HG02610 (cell line): ENCODE data around the gene LYPD5.
"Not testable (repeated sequence)": the region's sequence is repeated elsewhere in the genome, so short reads cannot be mapped to it uniquely, and the experiment has no call there.

ENCODE experiments used
- ATAC-seq: cut with Tn5 transposase; IDR thresholded peaks from one replicate; pipeline ENCODE4 v1.9.1; 2021; ENCODE audit warnings: mild to moderate bottlenecking, moderate library complexity; ENCODE audit not compliant: unreplicated experiment

The LYPD5 gene

DNA sequence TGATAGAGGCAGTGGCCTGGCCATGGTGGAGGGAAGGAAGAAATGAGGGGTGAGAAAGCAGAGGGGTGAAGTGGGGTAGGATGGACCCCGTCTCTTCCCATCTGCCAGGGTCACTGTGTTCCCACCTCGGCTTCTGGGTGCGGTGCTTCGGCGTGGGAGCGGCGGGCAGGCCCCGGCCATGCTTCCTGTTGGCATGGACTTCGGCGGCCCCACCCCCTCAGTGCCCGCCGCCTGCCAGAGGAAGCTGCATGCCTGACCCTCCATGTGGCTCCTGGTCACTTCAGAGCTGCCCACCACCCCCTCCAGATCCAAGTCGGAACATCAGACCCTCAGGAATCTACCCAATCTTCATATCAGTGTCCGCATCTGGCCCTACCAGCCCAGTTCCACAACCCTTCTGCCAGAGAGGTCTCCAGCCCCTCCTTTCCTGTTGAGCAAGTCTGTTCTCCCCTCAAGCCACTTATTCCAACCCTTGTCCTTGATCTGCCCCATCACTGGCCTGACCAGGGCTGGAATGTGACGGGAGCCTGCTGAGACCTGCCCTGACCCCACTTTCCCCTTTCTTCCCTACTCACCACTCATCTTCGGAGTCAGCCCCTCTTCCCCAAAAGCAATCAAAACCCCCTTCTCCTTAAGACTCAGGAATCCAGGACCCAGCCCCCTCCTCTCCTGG is 23.0 kb downstream of the LYPD5 start:
- ATAC-seq: no peak

DNA sequence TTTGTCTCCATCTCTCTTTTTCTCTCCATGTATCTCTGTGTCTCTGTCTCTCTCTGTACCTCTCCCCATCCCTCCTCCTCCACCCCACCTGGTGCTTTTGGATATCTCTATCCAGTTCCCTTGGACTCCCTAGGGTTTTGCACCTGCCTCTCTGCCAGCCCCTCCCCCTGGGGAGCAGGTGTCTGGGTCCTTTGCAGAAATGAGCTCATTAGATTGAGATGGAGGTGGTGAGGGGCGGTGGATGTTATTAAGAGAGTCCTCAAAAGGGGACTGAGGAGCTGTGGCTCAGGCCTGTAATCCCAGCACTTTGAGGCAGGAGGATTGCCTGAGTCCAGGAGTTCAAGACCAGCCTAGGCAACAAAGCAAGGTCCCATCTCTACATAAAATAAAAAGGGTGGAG is 23.6 kb downstream of the LYPD5 start:
- ATAC-seq: no peak

DNA sequence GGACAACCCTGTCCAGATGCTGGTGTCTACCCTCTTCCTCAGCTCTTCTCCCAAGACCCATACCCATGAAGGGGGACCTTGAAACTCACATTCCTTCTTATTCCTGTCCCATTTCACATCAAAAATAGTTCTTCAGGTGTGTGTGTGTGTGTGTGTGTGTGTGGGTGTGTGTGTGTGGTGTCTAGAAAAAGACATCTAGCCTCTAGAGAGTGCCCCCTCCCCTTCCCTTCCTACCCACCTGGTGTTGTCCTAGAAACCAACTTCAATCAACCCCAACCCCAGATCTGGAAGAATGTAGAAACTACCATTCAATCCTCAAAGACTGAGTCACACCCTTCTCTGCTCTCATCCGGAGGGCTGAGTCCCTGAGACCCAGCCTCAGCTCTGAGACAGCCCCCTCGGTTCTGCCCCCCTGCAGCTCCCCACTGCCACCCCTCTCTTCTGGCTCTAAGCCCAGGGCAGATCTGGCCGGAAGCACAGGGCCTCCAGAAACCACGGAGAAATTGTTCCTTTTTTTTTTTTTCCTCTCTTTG is 25.0 kb downstream of the LYPD5 start:
- ATAC-seq: no peak

DNA sequence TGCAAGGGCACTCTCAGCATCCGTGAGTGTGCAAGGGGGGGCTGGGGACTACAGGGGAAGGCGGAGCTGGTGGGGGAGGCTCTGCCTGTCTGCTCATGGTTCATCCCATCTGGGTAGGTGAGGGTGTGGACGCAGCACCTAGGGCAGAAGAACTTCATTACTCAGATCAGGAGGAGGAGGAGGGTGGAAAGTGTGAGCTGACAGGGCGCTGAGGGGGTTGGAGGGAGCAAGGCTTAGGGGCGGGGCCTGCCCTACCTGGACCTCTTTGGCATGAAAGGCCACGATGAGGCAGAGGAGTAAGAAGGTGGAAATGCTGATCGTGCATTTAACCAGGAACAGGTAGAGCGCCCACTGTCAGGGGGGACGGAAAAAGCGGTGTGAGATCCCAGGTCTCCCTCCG is 26.0 kb downstream of the LYPD5 start:
- no peak for ATAC-seq

DNA sequence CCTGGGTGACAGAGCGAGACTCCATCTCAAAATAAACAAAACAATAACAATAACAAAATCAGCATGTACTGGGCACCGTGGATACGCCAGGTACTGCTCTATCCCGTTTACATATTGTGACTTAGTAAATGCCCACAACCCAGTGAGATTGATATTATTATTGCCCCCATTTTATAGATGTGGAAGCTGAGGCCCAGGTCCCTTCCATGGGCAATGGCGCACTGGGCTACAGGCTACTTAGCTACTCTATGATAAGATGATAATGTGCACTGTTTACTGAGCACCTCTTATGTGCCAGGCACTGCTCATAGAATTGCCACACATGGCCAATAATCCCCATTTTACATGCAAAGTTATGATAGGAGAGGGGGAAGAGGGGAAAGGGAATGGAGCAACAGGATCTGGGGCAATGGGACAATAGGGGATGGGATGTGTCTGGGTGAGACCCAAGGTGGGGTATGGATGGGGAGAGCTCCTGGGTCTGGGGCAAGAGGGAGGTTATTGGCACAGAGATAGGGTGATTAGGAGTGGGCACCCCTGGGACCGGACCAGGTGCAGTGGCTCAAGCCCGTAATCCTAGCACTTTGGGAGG is 26.9 kb downstream of the LYPD5 start:
- ATAC-seq: no peak

DNA sequence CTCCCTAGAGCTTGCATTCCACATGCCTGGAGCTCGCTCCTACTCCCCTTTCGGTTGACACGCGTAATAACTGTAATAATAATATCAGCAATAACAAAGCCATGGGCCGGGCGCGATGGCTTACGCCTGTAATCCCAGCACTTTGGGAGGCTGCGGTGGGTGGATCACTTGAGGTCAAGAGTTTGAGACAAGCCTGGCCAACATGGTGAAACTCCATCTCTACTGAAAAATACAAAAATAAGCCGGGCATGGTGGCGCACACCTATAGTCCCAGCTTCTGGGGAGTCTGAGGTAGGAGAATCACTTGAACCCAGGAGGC is 27.3 kb downstream of the LYPD5 start:
- ATAC-seq: not testable (repeated sequence)

DNA sequence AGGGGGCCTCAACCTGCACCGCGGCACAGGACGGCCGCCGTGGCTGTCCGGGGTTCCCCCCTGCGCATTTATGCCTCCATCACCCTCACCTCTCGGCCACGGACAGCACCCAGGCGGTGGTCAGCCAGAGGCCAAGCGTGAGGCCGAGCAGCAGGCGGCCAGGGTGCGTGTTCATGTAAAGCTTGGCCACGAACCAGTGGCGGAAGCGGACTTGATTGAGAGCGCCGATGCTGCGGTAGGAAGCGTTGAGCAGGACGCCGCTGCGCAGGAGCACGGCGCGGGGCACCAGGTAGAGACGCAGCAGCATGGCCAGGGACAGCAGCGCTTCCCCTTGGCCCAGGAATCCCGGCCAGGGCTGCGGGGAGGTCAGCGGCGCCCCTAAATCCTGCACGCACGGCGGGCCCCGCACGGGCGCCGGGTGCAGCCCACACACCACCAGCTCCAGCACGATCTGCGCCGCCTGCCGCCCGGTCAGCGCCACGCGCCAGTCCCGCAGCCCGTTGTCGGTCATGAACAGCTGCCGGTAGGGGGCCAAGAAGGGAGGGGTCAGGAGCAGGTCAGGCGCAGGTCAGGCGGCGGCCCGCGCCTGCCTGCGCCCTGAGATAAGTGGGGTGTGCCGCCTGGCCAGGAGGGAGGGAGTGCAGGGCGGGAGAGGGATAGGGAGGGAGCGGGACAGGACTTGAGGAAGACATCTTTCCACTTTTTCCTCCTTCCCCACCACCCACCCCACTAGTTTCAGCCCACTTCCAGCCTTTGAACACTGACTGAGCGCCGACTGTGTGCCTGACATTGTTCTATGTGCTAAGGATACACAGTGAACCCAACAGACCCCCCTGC is 27.9 kb downstream of the LYPD5 start:
- ATAC-seq: no peak

DNA sequence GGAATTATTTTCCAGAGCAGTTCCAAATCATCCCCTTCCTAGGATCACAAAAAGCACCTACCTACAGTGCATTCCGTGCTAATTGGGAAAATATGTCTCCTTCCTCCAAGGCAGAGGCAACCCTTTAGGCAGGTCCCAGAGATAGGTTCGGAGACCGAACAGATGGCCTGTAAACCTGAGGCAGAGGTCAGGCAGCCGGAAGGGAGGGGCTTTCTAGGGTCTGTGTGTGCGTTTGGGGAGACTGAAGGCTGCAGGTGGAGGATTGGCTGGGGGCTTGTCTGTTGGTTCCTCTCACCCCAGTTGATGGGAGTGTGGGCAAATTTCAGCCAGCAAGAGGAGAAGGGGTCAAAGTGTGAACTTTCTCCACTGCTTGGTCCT is 28.5 kb downstream of the LYPD5 start:
- no peak for ATAC-seq

DNA sequence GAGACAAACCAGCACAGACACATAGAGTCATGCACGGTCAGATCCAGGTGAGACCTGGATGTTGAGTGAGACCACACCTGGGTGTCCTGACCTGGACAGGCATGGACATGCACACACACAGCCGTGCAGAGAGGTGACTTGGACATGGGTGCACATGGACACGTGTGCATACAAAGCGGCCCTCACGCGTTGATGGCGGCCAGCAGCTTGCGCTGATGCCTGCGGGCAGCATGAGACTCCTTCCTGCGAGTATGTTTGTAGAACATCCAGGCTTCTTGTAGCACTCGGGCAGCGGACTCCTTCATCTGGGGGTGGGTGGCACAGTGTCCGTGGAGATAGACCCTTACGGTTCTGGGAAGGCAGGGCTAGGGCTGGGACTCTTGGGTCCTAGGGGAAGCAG is 33.0 kb downstream of the LYPD5 start:
- ATAC-seq: no peak

DNA sequence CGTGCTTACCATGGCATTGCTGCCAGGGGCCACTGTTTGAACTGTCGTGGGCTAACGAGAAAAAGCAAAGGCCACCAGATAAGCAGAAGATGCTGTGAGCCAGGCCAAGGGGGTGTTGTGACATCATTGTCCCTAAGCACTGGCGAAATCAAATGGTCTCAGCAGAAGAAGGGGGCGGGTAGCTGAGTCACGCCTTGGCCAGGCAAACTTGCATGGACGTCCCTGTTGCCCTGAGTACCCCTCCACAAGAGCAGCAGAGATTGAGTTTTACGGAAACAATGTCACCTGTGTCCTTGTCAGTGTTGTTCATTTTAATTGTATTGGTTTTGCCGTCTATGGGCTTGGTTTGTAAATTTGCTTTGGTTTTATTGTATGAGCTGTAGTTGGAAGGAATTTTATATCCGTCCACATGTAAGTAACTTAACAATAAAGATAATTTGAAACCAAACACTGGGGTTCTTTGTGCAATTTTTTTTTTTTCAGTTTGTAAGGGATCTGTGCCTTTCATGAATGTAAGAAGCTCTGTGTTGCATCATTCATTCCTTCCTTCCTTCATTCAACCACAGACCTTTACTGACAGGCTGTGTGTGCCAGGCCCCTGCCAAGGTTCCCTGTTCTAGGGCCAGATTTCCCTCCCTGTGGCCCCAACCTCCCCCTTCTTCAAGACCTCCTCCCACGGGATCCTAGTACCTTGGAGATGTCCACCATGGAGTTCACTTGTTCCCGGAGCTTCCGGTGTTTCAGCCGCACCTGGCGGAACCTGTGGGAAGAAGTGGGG is 33.8 kb downstream of the LYPD5 start:
- no peak for ATAC-seq

DNA sequence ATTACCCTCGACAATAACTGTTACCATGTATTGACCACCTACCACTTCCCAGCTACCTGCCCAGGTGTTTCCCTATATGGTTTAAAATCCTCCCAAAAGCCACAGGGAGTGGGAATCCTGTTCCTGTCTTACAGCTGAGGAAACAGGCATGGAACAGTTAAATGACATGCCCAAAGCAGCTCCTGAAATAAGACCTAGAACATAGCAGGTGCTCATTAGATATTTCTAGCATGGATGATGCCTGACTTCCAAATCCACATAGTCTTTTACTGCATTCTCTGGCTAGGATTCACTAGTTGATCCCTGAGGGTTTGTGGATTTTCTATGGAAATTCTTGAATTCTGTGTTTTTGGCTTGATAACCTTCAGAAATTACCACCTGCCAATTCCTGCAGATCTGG is 34.4 kb downstream of the LYPD5 start:
- ATAC-seq: no peak

DNA sequence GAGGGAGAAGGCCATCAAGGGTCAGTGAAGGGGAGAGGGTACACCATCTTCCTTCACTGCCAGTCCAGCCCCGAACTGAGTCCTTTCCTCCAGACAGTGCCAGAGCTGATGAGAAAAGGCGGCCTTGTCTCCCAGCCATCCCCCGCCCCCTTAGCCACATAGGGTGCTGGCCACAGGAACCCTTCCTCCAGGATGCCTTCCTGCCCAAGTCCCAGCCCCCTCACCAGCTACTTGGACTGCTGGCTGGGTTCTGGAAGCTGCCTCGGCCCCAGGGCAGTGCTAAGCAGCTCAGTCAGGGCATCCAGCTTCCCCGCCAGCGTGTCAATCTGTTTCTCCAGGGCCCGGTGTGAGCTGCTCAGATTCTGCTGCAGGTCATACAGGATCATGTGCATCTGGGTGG is 34.9 kb downstream of the LYPD5 start:
- ATAC-seq: no peak

DNA sequence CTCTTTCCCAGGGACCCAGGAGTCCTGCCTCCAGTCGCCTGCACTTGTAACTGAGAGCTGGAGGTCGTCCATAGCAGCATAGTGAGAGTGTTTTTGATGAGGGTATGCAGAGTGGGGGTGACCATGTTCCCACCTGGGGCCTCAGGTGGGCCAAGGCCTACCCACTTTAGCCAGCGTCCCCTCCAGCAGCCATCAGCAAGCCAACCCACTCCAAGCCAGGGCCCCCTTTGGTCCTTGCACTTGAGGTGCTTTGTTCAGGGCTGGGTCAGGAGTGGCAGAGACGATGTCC is 35.5 kb downstream of the LYPD5 start:
- no peak for ATAC-seq

DNA sequence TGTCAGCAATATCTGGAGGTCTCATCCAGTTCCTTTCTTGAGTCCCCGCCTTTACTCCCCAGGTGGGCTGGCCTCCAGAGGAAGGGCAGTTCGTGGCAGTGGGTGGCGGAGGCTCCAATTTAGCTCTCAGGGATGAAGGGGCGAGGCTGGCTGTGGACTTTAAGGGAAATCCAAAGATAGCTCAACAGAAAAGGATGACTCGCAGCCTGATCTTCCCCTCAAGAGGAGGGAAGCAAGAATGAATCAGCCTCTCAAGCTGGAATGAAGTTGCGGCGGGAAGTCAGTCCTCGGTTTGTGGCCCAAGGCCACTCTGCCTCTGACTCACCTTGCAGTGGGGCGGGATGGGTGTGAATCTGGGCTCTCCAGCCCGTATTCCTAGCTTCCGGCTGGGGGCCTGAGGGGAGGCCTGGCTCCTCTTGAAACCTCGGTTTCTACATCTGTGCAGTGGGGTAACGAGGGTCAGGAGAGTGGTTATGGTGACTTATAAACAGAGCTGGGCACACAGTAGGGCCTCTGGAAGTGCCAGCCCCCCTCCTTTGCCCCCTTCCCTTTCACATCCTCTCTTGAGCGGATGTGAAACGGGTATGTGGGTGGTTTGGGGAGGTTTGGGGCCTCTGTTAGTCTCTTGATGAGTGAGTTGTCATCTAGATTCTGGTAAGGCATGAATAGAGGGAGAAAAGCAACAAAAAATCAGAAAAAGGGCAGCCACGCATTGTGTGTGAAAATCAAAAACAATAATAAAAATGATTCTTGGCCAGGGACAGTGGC is 37.0 kb downstream of the LYPD5 start:
- ATAC-seq: peak; percentile 67

DNA sequence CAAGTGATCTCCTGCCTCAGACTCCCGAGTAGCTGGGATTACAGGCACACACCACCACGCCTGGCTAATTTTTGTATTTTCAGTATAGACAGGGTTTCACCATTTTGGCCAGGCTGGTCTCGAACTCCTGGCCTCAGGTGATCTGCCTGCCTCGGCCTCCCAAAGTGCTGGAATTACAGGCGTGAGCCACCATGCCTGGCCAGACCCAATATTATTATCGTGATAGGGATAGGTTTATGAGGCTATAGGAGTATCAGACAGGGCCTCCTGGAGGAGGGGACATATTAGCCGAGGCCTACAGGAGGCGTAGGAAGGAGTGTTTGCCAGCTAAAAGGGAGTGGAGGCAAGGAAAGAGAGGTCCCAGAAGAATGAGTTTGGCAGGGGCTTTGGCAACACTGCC is 37.6 kb downstream of the LYPD5 start:
- ATAC-seq: not testable (repeated sequence)

DNA sequence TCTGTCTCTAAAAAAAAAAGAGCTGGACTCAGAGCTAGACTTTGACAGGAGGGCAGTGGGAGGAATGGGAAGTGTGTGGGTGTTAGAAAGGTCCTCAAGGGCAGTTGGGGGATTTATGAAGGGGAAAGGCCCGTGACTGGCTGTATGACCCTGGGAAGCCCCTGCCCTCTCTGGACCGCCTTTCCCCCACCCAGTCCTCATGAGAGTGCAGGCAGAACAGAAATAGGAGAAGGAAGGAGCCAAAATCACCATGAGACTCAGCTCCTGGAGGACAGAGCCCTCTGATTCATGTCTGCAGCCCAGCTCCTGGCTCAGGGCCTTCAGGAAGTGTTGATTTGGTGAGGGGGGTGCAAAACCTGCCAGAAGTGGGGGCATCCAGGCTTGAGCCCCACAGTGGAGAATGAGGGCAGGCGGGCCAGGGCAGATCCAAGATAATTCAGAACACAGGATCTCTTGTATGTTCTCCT is 38.7 kb downstream of the LYPD5 start:
- peak; percentile 33 for ATAC-seq

DNA sequence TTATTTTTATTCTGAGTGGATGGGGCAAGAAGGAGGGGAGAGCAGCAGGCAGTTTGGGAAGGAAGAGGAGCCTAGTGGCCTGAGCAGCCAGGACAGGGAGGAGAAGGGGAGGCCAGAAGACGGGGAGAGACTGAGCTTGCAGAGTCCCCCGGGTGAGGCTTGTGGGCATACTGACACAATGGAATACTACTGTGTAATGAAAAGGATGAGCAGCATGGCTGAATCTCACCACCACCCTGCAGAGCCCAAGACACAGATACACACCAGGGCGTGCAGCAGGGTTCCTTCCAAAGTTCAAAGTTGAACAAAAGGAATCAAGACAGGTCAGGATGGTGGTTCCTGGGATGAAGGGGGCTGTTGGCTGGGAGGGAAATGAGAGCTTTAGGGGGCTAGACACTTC is 39.4 kb downstream of the LYPD5 start:
- ATAC-seq: no peak

DNA sequence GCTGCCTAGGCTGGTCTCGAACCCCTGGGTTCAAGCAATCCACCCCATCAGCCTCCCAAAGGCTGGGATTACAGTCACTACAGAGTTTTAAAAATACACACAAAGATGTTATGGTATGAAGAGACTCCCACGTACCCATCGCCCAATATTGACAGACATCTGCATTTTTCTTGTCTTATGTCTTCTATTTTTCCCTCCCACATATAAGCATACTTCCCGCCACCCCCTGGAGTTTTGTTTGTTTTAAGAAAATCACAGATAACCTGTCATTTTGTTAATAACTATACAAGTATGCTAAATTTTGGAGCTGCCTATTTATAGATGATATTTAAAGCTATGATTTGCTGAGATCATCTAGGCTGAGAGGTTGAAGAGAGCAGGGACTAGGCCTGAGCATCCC is 41.3 kb downstream of the LYPD5 start:
- ATAC-seq: no peak

DNA sequence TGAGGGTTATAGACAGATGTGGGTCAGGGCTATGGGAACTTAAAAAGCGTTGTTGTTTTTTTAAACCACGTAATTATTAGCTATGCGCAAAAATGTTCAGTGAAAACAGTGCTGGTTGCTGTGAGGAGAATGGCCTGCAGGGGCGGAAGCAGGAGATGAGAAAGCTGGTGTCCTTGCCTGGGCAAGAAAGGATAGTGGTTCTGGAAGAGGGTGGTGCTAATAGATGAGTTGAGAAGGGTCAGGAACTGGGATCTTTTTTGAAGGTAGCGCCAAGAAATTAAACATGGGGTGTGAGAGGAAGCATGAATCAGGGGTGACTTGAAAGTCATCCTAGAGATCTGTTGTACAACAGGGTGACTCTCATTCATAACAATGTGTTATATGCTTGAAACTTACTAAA is 42.7 kb downstream of the LYPD5 start:
- ATAC-seq: no peak

DNA sequence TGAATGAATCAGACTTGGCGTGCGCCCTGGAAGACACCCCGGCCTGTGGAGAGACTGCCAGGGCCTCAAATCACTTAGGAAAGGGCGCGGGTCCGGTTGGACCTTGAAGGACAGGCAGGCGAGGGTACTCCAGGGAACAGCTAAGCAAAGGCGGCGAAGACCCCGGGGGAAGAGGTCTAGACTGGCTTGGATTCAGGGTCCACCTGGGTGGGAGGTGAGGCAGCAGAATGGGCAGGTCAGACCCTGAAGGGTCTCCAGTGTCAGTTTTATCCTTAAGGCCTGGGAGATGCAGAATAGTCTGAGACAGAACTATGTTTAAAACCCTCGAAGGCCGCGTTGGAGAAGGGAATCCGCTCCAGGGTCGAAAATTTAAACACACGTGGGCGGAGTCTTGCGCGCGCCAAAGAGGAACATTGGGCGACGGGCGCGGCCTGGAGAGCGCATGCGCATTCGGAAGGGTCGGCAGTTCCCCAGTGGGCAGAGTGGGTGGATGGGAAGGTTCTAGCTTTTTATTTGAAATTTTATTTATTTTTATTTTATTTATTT is 46.9 kb downstream of the LYPD5 start:
- ATAC-seq: peak; percentile 20
